ENCODE data around the gene MRPL51. TPM values are rescaled to one million over a fixed set of nuclear protein-coding genes. Genes with fewer than 3 reads are reported as not detected.

MRPL51 gene
- total and polyA plus RNA-seq, 2 experiments from 2014 or later = 93.9 to 463 TPM

GRCh38 chr12:6533653-6533922, 40.5 kb upstream of the MRPL51 start:
- peaks cover 19% of the 10 kb centered on the region; the same call in 2 of the 3 replicates for H3K9me3 Mint-ChIP-seq
- H3K27me3 Mint-ChIP-seq (ENCODE audit: insufficient read depth, low read depth, poor library complexity) = peaks cover 57% of the 10 kb centered on the region
- peaks cover 84% of the 10 kb centered on the region for H3K36me3 Mint-ChIP-seq (ENCODE audit: low read depth)
- ATAC-seq = peak; percentile 8
- Histone ChIP-seq H3K4me2 (peak overlapping the region; percentile 96), H3K79me2 (replicated peaks; ENCODE audit: insufficient read depth) (peaks cover 35% of the 10 kb centered on the region), H3K27ac (ENCODE audit: low read depth) (peak overlapping the region; percentile 98), H3K4me3 (peak overlapping the region; percentile 96), H3K36me3 (ENCODE audit: insufficient read depth) (peaks cover 51% of the 10 kb centered on the region), H4K20me1 (replicated peaks; ENCODE audit: insufficient read depth) (peaks cover 15% of the 10 kb centered on the region), H3K4me1 (ENCODE audit: insufficient read depth) (peaks cover 34% of the 10 kb centered on the region), H2AFZ (0 out of 2 replicates have a peak overlapping the region, but pooled peaks have one; percentile 23), H3K9me2 (ENCODE audit: insufficient read depth) (no peaks in the 10 kb centered on the region), H3F3A (replicated peaks; ENCODE audit: low read depth) (peaks cover 73% of the 10 kb centered on the region), H3K27me3 (ENCODE audit: insufficient read depth) (no peaks in the 10 kb centered on the region)
- peak; percentile 18; the same call in 1 of the 2 replicates for TF ChIP-seq CREB1 (CRISPR knock-in tag; IDR thresholded peaks at IDR 0.05; ENCODE audit: low read depth)
- TF ChIP-seq POLR2AphosphoS5 (IDR thresholded peaks at IDR 0.05; ENCODE audit: low read depth) = 0 out of 2 replicates have a peak, but pooled peaks have one; percentile 14
- TF ChIP-seq ZNF462 (CRISPR knock-in tag; IDR thresholded peaks at IDR 0.05) = no peak
- H3K4me3 Mint-ChIP-seq = peak overlapping the region; percentile 93
- peaks cover 42% of the 10 kb centered on the region for H3K4me1 Mint-ChIP-seq
- DNase-seq (ENCODE audit: low spot score) = no peak
- H3K27ac Mint-ChIP-seq = peak overlapping the region; percentile 100

GRCh38 chr12:6532927-6533652, 40.0 kb upstream of the MRPL51 start:
- Mint-ChIP-seq H3K4me3 (peak overlapping the region; percentile 93), H3K4me1 (peaks cover 42% of the 10 kb centered on the region), H3K36me3 (ENCODE audit: low read depth) (peaks cover 84% of the 10 kb centered on the region), H3K27ac (peak overlapping the region; percentile 100), H3K9me3 (peaks cover 17% of the 10 kb centered on the region; the same call in 2 of the 3 replicates), H3K27me3 (ENCODE audit: insufficient read depth, low read depth, poor library complexity) (peaks cover 53% of the 10 kb centered on the region)
- H4K20me1 ChIP-seq (replicated peaks; ENCODE audit: insufficient read depth) = peaks cover 15% of the 10 kb centered on the region
- H3K27me3 ChIP-seq (ENCODE audit: insufficient read depth) = no peaks in the 10 kb centered on the region
- H3K9me2 ChIP-seq (ENCODE audit: insufficient read depth) = no peaks in the 10 kb centered on the region
- TF ChIP-seq POLR2AphosphoS5 (IDR thresholded peaks at IDR 0.05; ENCODE audit: low read depth) (peak; percentile 64), EZH2phosphoT487 (IDR thresholded peaks at IDR 0.05; ENCODE audit: unreplicated experiment) (no peak), ETS1 (IDR thresholded peaks at IDR 0.05) (peak; percentile 59)
- peaks cover 73% of the 10 kb centered on the region for H3F3A ChIP-seq (replicated peaks; ENCODE audit: low read depth)
- H3K4me2 ChIP-seq = peak overlapping the region; percentile 96
- H3K4me1 ChIP-seq (ENCODE audit: insufficient read depth) = peaks cover 34% of the 10 kb centered on the region
- 0 out of 2 replicates have a peak overlapping the region, but pooled peaks have one; percentile 23 for H2AFZ ChIP-seq
- peak overlapping the region; percentile 98 for H3K27ac ChIP-seq (ENCODE audit: low read depth)
- peak; percentile 84 for DNase-seq (ENCODE audit: low spot score)
- ATAC-seq = peak; percentile 40
- peaks cover 35% of the 10 kb centered on the region for H3K79me2 ChIP-seq (replicated peaks; ENCODE audit: insufficient read depth)
- H3K36me3 ChIP-seq (ENCODE audit: insufficient read depth) = peaks cover 51% of the 10 kb centered on the region
- peak overlapping the region; percentile 96 for H3K4me3 ChIP-seq
